Inflammatory macrophage treated with lipopolysaccharide for 4 hours (primary cell): ENCODE measurements around the gene PPP1R12C.
A peak's percentile ranks its signal among the peaks of the same experiment; 100 is the strongest.

Experiments
- DNase-seq: peaks from one replicate; pipeline ENCODE4 v3.0.0-alpha.2; 2020

Gene PPP1R12C

GRCh38 chr19:55146078-55146704 is 28.8 kb upstream of the PPP1R12C start:
- DNase-seq, result peak; percentile 25

- DNase-seq, result peak; percentile 60
Measured at GRCh38 chr19:55145232-55145631, 27.8 kb upstream of the PPP1R12C start.

GRCh38 chr19:55141696-55142095 is 24.3 kb upstream of the PPP1R12C start:
- DNase-seq, result no peak

GRCh38 chr19:55137915-55138314 is 20.5 kb upstream of the PPP1R12C start:
- DNase-seq, result no peak

GRCh38 chr19:55136399-55137102 is 19.1 kb upstream of the PPP1R12C start:
- DNase-seq, result no peak

GRCh38 chr19:55134736-55135135 is 17.3 kb upstream of the PPP1R12C start:
- no peak for DNase-seq

- peak; percentile 20 for DNase-seq
Measured at GRCh38 chr19:55133639-55134444, 16.4 kb upstream of the PPP1R12C start.

- DNase-seq, result peak; percentile 36
Measured at GRCh38 chr19:55132453-55133129, 15.2 kb upstream of the PPP1R12C start.

GRCh38 chr19:55131421-55131820 is 14.0 kb upstream of the PPP1R12C start:
- DNase-seq, result no peak

- peak; percentile 91 for DNase-seq
Measured at GRCh38 chr19:55119053-55119452, 1.6 kb upstream of the PPP1R12C start.

GRCh38 chr19:55118401-55118991 is 1.1 kb upstream of the PPP1R12C start:
- peak; percentile 40 for DNase-seq

GRCh38 chr19:55117663-55118391 is 390 bp upstream of the PPP1R12C start:
- peak; percentile 100 for DNase-seq

- DNase-seq, result peak; percentile 76
Measured at GRCh38 chr19:55116232-55116858, 1.1 kb downstream of the PPP1R12C start.

GRCh38 chr19:55115446-55116065 is 1.9 kb downstream of the PPP1R12C start:
- no peak for DNase-seq

- DNase-seq, result no peak
Measured at GRCh38 chr19:55114566-55115145, 2.8 kb downstream of the PPP1R12C start.

GRCh38 chr19:55113570-55114039 is 3.8 kb downstream of the PPP1R12C start:
- no peak for DNase-seq

GRCh38 chr19:55112777-55113569 is 4.5 kb downstream of the PPP1R12C start:
- DNase-seq, result no peak

GRCh38 chr19:55112246-55112776 is 5.1 kb downstream of the PPP1R12C start:
- DNase-seq, result no peak

GRCh38 chr19:55111238-55111831 is 6.1 kb downstream of the PPP1R12C start:
- DNase-seq, result no peak
